OCI-LY7 (cell line): Measurements from ENCODE around the gene VASH1.

Experiments used
- CTCF ChIP-seq: fragments of 200-600 bp; sonication (generic); conservative IDR thresholded peaks from 2 replicates; pipeline ENCODE4 v1.5.1; 2014; ENCODE audit warnings: mild to moderate bottlenecking, antibody characterized with exemption, low read length, moderate library complexity, mixed read lengths
- EZH2phosphoT487 ChIP-seq: fragments of 200-600 bp; sonication (generic); IDR thresholded peaks from 2 replicates; pipeline ENCODE4 v1.6.1; 2018; ENCODE audit warnings: low read depth, borderline replicate concordance, mild to moderate bottlenecking, mixed run types, antibody characterized with exemption, low read length, moderate library complexity, mixed read lengths

- TF ChIP-seq CTCF (no peak), EZH2phosphoT487 (no peak)
Observed at GRCh38 chr14:76812422-76813383, 51.4 kb downstream of the VASH1 start, which contains the start of gene ANGEL1.
